Inflammatory macrophage treated with lipopolysaccharide for 1 hour (primary cell): ENCODE data around the gene SGO2.
A peak's percentile ranks its signal among the peaks of the same experiment; 100 is the strongest.
"Not testable (repeated sequence)": the region's sequence is repeated elsewhere in the genome, so short reads cannot be mapped to it uniquely, and the experiment has no call there.

Source experiments
- DNase-seq, 2 donors: peaks; one replicate each; pipeline ENCODE4 v3.0.0-alpha.2; 2020 to 2022

SGO2 gene

DNA sequence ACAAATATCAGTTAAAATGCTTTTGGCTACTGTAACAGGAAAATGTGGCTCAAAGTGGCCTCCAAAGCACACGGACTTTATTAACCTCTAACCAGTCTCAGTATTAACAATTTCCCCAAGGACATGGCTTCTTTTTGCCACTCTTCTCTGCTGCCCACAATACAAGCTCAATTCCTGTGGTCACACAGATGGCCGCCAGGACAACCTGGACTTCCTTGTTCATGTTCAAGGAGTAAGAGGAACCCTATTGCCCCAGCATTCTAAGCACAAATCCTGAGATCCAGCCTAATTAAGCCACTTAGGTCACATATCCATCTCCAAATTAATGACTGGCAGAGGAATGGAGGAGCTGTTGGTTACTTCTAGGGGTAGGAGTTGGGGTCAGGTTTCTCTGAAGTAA lies 98.0 kb downstream of the SGO2 start:
- DNase-seq, result peak in 1 of 2 donors; percentile 9

DNA sequence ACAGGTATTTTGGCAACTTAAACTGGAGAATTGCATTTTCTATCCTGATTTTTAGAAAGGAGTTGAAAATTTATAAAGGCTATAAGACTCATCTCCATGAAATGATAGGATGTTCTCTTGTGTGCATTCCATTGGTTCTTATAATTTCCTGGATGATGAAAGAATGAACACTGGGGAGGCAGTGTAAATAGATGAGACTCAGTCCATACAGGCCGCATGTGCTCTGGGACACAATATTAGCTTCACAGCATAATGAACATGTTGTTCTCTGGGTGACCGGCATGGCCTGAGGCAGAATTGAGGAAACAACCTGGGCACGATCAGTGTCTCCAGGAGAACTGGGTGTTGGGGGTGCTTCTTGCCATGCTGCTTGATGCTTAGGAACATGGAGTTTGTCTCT lies 98.7 kb downstream of the SGO2 start:
- DNase-seq, result no peak

DNA sequence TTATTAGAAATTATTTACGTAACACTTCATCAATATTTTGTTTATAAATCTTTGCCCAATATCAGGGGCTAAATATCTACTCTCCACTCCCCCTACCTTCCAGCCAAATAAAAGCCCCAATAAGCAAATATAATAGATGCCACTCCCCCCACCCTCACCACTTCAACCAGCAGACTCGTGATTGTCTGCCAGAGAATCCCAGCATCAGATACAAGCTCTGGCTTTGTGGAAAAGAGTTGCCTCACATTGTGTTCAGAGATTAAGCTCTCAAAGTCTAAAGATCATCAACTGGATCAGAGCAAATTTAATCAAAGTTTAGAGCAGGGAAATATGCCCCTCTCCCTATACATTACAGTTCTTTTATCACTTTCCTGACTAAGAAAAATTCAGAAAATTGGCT lies 99.3 kb downstream of the SGO2 start:
- DNase-seq, result no peak

DNA sequence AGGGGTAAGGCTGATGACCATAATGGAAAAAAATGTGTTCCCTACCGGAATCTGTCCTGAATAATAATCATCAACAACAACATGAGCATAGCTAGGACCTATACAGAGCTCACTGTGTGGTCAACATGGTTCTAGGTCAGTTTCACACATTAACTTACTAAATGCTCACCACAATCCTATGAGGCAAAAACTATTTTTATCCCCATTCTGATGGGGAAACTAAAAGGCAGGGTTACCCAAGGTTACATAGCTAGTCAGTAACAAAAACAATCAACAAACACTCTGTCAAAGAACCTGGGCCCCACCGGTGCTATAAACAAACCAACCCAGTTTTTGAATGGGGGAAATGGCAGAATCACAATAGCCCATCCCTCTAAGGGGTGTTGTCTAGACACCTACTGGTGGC lies 100.0 kb downstream of the SGO2 start:
- DNase-seq, result peak in 1 of 2 donors; percentile 57

DNA sequence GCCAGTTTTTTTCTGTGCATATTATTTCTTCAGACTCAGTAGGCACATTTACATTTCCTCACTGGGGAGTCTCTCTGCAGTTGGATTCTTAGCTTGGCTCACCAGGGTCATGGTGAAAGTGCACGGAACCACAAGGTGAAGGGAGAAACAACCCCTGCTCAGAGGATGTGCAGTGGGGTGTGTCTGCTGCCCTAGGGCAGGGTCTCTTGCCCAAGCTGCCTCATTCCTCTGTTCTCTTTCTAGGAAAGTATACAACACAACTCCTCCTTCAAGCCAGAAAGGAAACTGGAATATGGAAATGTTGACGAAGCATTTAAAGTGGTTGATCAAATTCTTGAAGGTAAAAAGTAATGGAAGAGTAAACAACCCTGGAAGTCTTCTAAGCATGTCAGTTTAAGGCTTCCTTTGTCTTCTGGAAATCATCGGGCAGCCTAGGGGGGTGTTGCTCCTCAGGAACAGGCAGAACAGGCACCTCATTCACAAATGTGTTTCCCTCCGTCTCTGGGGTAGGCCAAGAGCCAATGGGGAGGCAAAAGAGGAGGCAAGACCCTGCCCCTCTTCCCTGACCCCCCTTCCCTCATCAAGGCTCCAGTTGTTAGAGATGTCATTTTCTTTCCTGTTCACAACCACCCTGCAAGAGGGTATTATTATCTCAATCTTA lies 101.2 kb downstream of the SGO2 start:
- no peak for DNase-seq

DNA sequence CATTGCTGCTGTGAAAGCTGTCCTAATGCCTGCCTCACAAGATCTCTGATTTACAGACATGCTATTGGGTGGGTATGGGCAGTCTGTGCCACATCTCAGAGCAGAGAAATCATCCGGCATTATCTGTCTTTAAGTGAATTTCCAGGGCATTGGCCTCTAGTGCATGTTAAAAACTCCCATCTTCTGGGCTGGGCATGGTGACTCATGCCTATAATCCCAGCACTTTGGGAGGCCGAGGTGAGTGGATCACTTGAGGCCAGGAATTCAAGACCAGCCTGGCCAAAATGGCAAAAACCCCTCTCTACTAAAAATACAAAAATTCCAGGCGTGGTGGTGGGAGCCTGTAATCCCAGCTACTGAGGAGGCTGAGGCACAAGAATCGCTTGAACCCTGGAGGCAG lies 102.5 kb downstream of the SGO2 start:
- not testable (repeated sequence) for DNase-seq

DNA sequence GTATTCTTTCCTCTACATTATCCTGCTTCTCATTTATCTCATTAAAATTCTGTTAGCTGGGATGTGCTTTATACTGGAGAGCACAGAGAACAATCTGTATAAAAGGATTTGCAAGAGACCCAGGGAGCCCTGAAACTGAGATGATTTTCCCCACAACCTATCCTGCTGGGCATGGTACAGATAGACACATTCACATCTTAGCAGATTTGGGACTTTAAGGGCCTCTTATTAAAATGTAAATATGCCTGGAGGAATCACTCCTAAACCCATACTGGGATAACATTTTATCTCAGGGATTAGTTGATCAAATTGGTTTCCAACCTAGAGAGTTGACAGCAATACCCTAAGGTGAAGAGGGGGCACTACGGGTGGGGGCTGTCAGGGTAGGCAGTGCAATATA lies 105.3 kb downstream of the SGO2 start:
- no peak for DNase-seq
